HG02798 (cell line): ENCODE measurements around the gene SLC38A1.
"Not testable (repeated sequence)": the region's sequence is repeated elsewhere in the genome, so short reads cannot be mapped to it uniquely, and the experiment has no call there.

Source experiments
- ATAC-seq: cut with Tn5 transposase; IDR thresholded peaks from one replicate; pipeline ENCODE4 v1.9.1; 2021; ENCODE audit warnings: mild to moderate bottlenecking; ENCODE audit not compliant: unreplicated experiment, poor library complexity

The SLC38A1 gene

GRCh38 chr12:46177837-46178608 is 90.8 kb downstream of the SLC38A1 start:
- no peak for ATAC-seq

DNA sequence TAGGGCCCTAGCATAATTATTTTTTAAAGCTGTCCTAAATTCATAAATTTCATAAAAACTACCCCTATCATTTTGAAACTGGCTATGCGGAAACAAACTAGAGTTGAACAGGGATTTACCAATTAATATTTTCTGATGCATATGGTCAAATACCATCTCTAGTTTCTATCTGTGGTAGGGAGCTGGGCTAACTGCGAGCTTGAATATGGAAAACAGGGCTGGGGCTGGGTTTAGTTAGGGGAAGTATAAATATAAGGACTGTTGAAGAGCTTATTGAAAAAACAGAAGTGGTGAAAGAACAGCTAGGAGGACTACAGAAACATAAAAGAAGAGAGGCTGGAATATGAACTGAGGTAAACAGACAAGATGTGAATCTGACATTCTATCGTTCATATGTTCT is 91.8 kb downstream of the SLC38A1 start:
- no peak for ATAC-seq

GRCh38 chr12:46174919-46175318 is 93.9 kb downstream of the SLC38A1 start:
- ATAC-seq, result no peak

GRCh38 chr12:46174061-46174662 is 94.7 kb downstream of the SLC38A1 start:
- ATAC-seq, result peak; percentile 37

DNA sequence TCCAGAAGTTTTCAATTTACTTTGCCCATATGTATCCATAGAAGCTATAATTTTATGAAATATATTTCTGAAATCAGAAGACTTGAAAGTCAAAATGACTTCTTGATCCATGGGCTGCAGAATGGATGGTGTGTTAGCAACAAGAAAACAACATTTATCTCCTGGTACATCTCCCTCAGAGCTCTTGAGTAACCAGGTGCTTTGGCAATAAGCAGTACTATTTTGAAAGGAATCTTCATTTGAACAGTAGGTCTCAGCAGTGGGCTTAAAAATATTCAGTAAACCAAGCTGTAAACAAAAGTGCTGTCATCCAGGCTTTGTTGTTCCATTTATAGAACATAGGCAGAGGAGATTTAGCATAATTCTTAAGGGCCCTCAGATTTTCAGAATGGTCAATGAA is 100.4 kb downstream of the SLC38A1 start:
- no peak for ATAC-seq

GRCh38 chr12:46167412-46167811 is 101.4 kb downstream of the SLC38A1 start:
- ATAC-seq, result no peak

DNA sequence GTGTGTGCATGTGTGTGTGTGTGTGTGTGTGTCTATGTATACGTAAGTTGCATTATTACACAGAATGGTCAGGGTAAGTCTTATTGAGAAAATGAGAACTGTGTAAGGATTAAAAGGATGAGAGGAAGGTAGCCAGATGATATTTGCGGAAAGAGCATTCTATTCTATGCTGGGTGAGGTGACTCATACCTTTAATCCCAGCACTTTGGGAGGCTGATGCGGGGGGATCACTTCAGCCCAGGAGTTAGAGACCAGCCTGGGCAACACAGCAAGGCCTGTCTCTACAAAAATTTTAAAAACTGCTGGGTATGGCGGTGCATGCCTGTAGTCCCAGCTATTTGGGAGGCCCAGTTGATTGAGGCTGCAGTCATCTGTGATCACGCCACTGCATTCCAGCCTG is 103.7 kb downstream of the SLC38A1 start:
- no peak for ATAC-seq

- no peak for ATAC-seq
These were observed 104.6 kb downstream of the SLC38A1 start for GRCh38 chr12:46164186-46164761.

GRCh38 chr12:46162549-46163076 is 106.2 kb downstream of the SLC38A1 start:
- not testable (repeated sequence) for ATAC-seq

- ATAC-seq, result no peak
These were observed 107.7 kb downstream of the SLC38A1 start for GRCh38 chr12:46160981-46161690.

GRCh38 chr12:46160101-46160980 is 108.5 kb downstream of the SLC38A1 start:
- ATAC-seq, result no peak

DNA sequence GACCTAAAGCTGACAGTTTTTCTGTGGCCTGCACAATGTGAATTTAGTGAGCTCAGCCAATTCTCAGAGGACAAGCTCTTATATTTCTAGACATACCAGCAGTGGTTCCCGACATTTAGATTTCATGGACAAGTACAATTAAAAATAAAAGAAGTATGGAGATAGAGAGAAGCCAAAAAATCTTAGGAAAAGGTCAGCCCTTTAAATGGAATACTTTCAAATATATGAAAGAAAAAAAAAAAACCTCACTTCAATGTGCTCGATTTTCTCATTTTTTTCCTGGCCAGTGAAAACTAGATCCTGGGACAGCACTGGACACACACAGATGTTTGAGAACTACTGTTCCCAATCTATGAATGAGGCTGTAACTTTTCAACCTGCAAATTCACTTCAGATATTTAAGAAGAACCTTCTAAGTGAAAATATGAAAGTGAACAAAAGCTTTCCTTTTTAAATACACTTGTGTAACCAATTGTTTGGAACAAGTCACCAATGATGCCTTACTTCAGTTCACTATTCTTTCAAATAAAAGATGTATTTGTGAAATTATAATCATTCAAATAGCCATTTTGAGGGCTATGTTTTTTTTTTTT is 109.4 kb downstream of the SLC38A1 start:
- no peak for ATAC-seq

DNA sequence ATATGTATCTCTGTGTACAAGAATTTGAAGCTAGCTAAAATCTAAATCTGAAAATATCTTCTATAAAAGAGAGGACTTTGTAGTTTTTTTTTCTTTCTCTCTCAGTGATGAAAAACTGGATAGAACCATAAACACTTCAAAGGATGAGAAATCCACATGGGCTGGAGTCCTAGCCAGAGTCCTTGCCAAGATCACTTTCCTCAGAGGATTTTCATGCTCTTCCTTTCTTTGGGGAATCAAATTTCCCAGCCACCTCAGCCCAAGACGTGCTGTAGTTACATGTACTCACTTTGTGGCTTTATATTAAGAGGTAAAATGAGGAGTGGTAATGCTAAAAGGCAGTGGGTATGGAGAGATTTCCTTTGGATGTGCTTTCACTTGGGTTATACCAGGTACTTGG is 110.3 kb downstream of the SLC38A1 start:
- ATAC-seq, result no peak

DNA sequence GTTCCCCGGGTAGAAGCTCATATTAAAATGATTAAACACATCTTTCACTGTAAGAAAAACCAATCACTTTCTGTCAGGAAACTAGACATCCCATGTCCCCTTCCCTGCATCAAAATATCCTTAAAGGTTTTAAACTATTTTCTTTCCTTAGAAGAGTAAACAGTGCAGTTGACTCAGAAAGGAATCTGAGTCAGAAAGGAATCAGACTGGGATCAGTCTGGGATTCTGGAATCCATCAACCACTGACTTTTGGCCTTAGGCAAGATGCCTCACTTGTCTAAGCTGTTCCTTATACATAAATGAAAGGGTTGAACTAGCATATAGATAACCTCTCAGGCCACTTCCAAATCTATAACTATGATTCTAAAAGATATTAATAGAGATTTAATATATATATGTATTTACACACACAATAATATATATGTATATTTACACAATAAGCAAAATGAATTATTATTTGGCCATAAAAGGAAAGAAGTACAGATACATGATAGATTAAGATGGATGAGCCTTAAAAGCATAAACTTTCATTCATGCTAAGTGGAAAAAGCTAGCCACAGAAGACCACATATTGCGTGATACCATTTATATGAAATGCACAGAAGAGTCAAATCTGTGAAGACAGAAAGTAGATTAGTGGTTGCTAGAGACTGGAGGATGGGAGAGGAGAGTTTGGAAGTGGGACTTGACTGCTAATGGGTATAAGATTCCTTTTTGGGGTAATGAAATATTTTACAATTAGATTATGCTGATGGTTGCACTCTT is 114.4 kb downstream of the SLC38A1 start:
- no peak for ATAC-seq

- no peak for ATAC-seq
These were observed 115.5 kb downstream of the SLC38A1 start for GRCh38 chr12:46153268-46153872.

- no peak for ATAC-seq
These were observed 116.4 kb downstream of the SLC38A1 start for GRCh38 chr12:46152456-46152855.

GRCh38 chr12:46150735-46151134 is 118.1 kb downstream of the SLC38A1 start:
- ATAC-seq, result no peak

- no peak for ATAC-seq
These were observed 118.9 kb downstream of the SLC38A1 start for GRCh38 chr12:46149905-46150304.
